ENCODE measurements around the gene CTNNA3.

- TF ChIP-seq CTCF (IDR thresholded peaks at IDR 0.05) (no peak), POLR2A (IDR thresholded peaks at IDR 0.05) (no peak)
Observed at GRCh38 chr10:65903620-65904019, 1792.4 kb downstream of the CTNNA3 start.
